ENCODE data around the gene STK35.

GRCh38 chr20:2165871-2166270 is 64.2 kb downstream of the STK35 start:
- no peak for TF ChIP-seq CTCF (IDR thresholded peaks at IDR 0.05)
- no peak for TF ChIP-seq EZH2 (IDR thresholded peaks at IDR 0.05)
